ENCODE measurements around the gene CD22.
A peak's percentile ranks its signal among the peaks of the same experiment; 100 is the strongest.
"Not testable (repeated sequence)": the region's sequence is repeated elsewhere in the genome, so short reads cannot be mapped to it uniquely, and the experiment has no call there.

Gene CD22

DNA sequence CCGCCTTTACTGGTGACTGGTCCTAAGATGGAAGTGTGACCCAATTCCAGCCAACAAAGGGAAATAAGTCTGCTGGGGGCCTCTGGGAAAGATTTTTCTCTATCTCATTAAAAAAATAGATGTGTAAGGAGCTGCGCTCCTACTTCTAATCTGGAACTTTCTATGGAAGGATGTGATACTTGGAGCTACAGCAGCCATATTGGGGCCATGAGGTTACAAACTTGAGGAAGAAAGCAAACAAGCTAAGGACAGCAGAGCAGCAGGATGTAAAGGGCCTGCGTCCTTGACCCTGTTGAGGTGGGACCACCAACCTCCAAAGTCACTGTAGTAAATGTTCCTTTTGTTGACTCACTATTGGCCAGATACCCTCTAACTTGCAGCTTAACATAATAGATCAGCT lies 49.4 kb downstream of the CD22 start:
- H2BK120ac ChIP-seq (ENCODE audit: low read depth, low read length): no peak overlapping the region
- H3K18ac ChIP-seq (ENCODE audit: low read depth in 1 of 2, low read length in 2 of 2): no peak overlapping the region
- no peaks in the 10 kb centered on the region for H3K36me3 ChIP-seq (ENCODE audit: control insufficient read depth in 1 of 2, insufficient read depth in 2 of 2, low read depth in 1 of 2, low read length in 2 of 2)
- peaks cover 0 to 24% of the 10 kb centered on the region in 2 experiments for H3K27me3 ChIP-seq (ENCODE audit: control insufficient read depth in 1 of 2, insufficient read depth in 1 of 2, low read length in 2 of 2)
- H3K4ac ChIP-seq (ENCODE audit: low read depth in 1 of 2, low read length in 2 of 2): no peak overlapping the region
- no peak overlapping the region for H3K27ac ChIP-seq (ENCODE audit: low read length, poor library complexity, severe bottlenecking)
- H3K4me3 ChIP-seq (ENCODE audit: insufficient read depth in 1 of 2, low read depth in 1 of 2, low read length in 2 of 2): no peak overlapping the region
- H2AK5ac ChIP-seq (ENCODE audit: low read length, severe bottlenecking): no peak overlapping the region
- H4K91ac ChIP-seq (ENCODE audit: low read length): no peak overlapping the region
- H2BK5ac ChIP-seq (ENCODE audit: low read depth, low read length, poor library complexity, severe bottlenecking): no peak overlapping the region
- H2AFZ ChIP-seq (ENCODE audit: low read depth, low read length): no peak overlapping the region
- no peak overlapping the region for H4K8ac ChIP-seq (ENCODE audit: low read length)
- H3K23ac ChIP-seq (ENCODE audit: low read length in 2 of 2): no peak overlapping the region
- H3K14ac ChIP-seq (ENCODE audit: low read length in 2 of 2): no peak overlapping the region
- 89% methylated on average over 3 of the region's 3 CpGs for WGBS
- no peaks in the 10 kb centered on the region for H3K79me1 ChIP-seq (replicated peaks; ENCODE audit: low read length, poor library complexity, severe bottlenecking)
- DNase-seq: no peak
- no peak overlapping the region for H3K9ac ChIP-seq (ENCODE audit: low read length)
- peaks cover 6% of the 10 kb centered on the region for H3K9me3 ChIP-seq (ENCODE audit: control insufficient read depth, low read length)
- H2BK12ac ChIP-seq (ENCODE audit: low read length in 2 of 2): no peak overlapping the region
- H3K4me1 ChIP-seq (ENCODE audit: control insufficient read depth, insufficient read depth, low read depth, low read length): no peaks in the 10 kb centered on the region
- no peak overlapping the region for H2BK15ac ChIP-seq (ENCODE audit: low read depth, poor library complexity, severe bottlenecking)
- H3K4me2 ChIP-seq (ENCODE audit: low read length, poor library complexity, severe bottlenecking): no peak overlapping the region

DNA sequence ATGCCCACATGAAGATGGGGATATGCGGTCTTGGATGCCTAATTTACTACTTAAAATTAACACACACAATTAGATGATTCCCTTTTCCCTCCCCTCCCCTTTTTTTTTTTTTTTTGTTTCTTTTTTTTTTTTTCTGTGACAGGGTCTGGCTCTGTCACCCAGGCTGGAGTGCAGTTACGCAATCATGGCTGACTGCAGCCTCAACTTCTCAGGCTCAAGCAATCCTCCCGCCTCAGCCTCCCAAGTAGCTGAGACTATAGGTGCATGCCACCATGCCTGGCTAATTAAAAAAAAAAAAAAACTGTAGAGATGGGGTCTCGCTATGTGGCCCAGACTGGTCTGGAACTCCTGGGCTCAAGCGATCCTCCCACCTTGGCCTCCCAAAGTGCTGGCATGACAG lies 50.6 kb downstream of the CD22 start:
- H2BK5ac ChIP-seq (ENCODE audit: low read depth, low read length, poor library complexity, severe bottlenecking); H3K4ac ChIP-seq (ENCODE audit: low read depth in 1 of 2, low read length in 2 of 2); H3K79me1 ChIP-seq (replicated peaks; ENCODE audit: low read length, poor library complexity, severe bottlenecking); H3K18ac ChIP-seq (ENCODE audit: low read depth in 1 of 2, low read length in 2 of 2); H4K8ac ChIP-seq (ENCODE audit: low read length); H2AK5ac ChIP-seq (ENCODE audit: low read length, severe bottlenecking); H3K27ac ChIP-seq (ENCODE audit: low read length, poor library complexity, severe bottlenecking); H3K36me3 ChIP-seq (ENCODE audit: control insufficient read depth in 1 of 2, insufficient read depth in 2 of 2, low read depth in 1 of 2, low read length in 2 of 2); H2BK120ac ChIP-seq (ENCODE audit: low read depth, low read length); H4K91ac ChIP-seq (ENCODE audit: low read length); H3K9ac ChIP-seq (ENCODE audit: low read length); DNase-seq; H2BK15ac ChIP-seq (ENCODE audit: low read depth, poor library complexity, severe bottlenecking); H3K4me3 ChIP-seq (ENCODE audit: insufficient read depth in 1 of 2, low read depth in 1 of 2, low read length in 2 of 2); H3K14ac ChIP-seq (ENCODE audit: low read length in 2 of 2); H2AFZ ChIP-seq (ENCODE audit: low read depth, low read length); H3K23ac ChIP-seq (ENCODE audit: low read length in 2 of 2); H3K4me2 ChIP-seq (ENCODE audit: low read length, poor library complexity, severe bottlenecking); H2BK12ac ChIP-seq (ENCODE audit: low read length in 2 of 2); H3K4me1 ChIP-seq (ENCODE audit: control insufficient read depth, insufficient read depth, low read depth, low read length): not testable (repeated sequence)
- H3K27me3 ChIP-seq (ENCODE audit: control insufficient read depth in 1 of 2, insufficient read depth in 1 of 2, low read length in 2 of 2): peaks cover 0 to 17% of the 10 kb centered on the region in 2 experiments
- H3K9me3 ChIP-seq (ENCODE audit: control insufficient read depth, low read length): peaks cover 11% of the 10 kb centered on the region
- WGBS: 82% methylated on average over 5 of the region's 5 CpGs

DNA sequence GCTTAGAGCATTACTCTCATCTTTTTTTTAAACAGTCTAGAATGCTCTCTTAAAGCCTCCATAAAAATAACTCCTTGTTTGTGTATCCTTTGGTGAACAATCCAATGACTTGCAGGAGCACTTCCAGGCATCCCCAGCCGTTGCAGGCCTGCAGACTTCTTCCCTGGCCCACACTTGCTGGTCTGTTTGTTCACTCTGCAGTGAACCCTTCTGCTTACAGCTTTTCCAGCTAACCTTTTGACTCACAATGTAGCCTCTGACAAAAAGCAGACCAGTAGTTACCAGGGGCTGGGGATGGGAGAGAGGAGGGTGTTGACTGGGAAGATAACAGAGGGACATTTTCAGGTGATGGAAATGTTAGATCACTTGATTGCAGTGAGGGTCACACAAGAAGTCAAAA lies 51.0 kb downstream of the CD22 start:
- H3K27me3 ChIP-seq (ENCODE audit: control insufficient read depth in 1 of 2, insufficient read depth in 1 of 2, low read length in 2 of 2): peaks cover 0 to 17% of the 10 kb centered on the region in 2 experiments
- 20% methylated on average over 1 of the region's 1 CpG for WGBS
- H3K9ac ChIP-seq (ENCODE audit: low read length): no peak overlapping the region

DNA sequence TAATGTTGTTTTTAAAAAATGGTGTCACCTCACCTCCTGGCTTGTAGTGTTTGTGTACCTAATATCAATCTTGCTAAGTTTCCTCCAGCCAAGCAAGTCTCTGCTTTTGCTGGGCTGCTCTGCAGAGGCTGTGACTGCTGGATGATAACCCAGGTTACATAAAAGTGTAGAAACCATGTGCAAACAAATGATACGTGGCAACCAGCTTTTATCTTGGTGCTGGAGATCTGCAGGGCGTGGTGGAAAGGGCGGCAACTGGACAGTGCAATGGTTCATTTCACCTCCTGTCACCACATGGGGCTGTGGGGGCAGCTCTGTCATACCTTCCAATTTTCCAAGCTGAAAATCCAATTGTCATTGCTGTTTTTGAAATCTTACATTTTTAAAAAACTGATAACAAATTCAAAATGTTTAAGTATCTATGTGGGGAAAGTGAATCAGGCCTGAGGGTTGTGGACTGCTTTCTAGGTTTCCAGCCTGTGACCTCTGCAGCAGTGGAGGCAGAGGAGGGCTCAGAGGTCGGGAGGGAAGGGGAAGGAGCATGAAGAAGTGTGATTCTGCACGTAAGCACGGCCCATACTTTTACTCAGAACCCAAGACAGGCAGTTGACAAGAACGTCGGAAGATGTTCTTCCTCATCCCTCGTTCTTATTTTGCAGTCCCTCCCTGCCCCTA lies 51.6 kb downstream of the CD22 start:
- Histone ChIP-seq H2BK15ac (ENCODE audit: low read depth, poor library complexity, severe bottlenecking) (no peak overlapping the region), H2AFZ (ENCODE audit: low read depth, low read length) (no peak overlapping the region), H3K18ac (ENCODE audit: low read depth in 1 of 2, low read length in 2 of 2) (no peak overlapping the region), H2BK120ac (ENCODE audit: low read depth, low read length) (no peak overlapping the region), H3K14ac (ENCODE audit: low read length in 2 of 2) (no peak overlapping the region), H2BK12ac (ENCODE audit: low read length in 2 of 2) (no peak overlapping the region), H3K4me1 (ENCODE audit: control insufficient read depth, insufficient read depth, low read depth, low read length) (no peaks in the 10 kb centered on the region), H3K4ac (ENCODE audit: low read depth in 1 of 2, low read length in 2 of 2) (no peak overlapping the region), H3K27ac (ENCODE audit: low read length, poor library complexity, severe bottlenecking) (no peak overlapping the region), H3K4me3 (ENCODE audit: insufficient read depth in 1 of 2, low read depth in 1 of 2, low read length in 2 of 2) (no peak overlapping the region), H3K4me2 (ENCODE audit: low read length, poor library complexity, severe bottlenecking) (no peak overlapping the region), H2AK5ac (ENCODE audit: low read length, severe bottlenecking) (no peak overlapping the region), H3K27me3 (ENCODE audit: control insufficient read depth in 1 of 2, insufficient read depth in 1 of 2, low read length in 2 of 2) (peaks cover 0 to 17% of the 10 kb centered on the region in 2 experiments), H3K23ac (ENCODE audit: low read length in 2 of 2) (no peak overlapping the region), H3K9me3 (ENCODE audit: control insufficient read depth, low read length) (peaks cover 13% of the 10 kb centered on the region), H4K8ac (ENCODE audit: low read length) (no peak overlapping the region), H2BK5ac (ENCODE audit: low read depth, low read length, poor library complexity, severe bottlenecking) (no peak overlapping the region), H4K91ac (ENCODE audit: low read length) (no peak overlapping the region), H3K79me1 (replicated peaks; ENCODE audit: low read length, poor library complexity, severe bottlenecking) (no peaks in the 10 kb centered on the region), H3K36me3 (ENCODE audit: control insufficient read depth in 1 of 2, insufficient read depth in 2 of 2, low read depth in 1 of 2, low read length in 2 of 2) (no peaks in the 10 kb centered on the region), H3K9ac (ENCODE audit: low read length) (no peak overlapping the region)
- no peak for DNase-seq
- WGBS: 60% methylated on average over 9 of the region's 9 CpGs

More for the DNA sequence above, 51.0 kb downstream of the CD22 start:
- H3K18ac ChIP-seq (ENCODE audit: low read depth in 1 of 2, low read length in 2 of 2): no peak overlapping the region
- no peak overlapping the region for H4K8ac ChIP-seq (ENCODE audit: low read length)
- no peak overlapping the region for H3K14ac ChIP-seq (ENCODE audit: low read length in 2 of 2)
- H2BK15ac ChIP-seq (ENCODE audit: low read depth, poor library complexity, severe bottlenecking): no peak overlapping the region
- no peaks in the 10 kb centered on the region for H3K79me1 ChIP-seq (replicated peaks; ENCODE audit: low read length, poor library complexity, severe bottlenecking)
- no peak overlapping the region for H3K27ac ChIP-seq (ENCODE audit: low read length, poor library complexity, severe bottlenecking)
- no peak overlapping the region for H2AK5ac ChIP-seq (ENCODE audit: low read length, severe bottlenecking)
- no peak overlapping the region for H2AFZ ChIP-seq (ENCODE audit: low read depth, low read length)
- no peaks in the 10 kb centered on the region for H3K36me3 ChIP-seq (ENCODE audit: control insufficient read depth in 1 of 2, insufficient read depth in 2 of 2, low read depth in 1 of 2, low read length in 2 of 2)
- H3K4ac ChIP-seq (ENCODE audit: low read depth in 1 of 2, low read length in 2 of 2): no peak overlapping the region
- H2BK12ac ChIP-seq (ENCODE audit: low read length in 2 of 2): no peak overlapping the region
- no peak overlapping the region for H3K4me2 ChIP-seq (ENCODE audit: low read length, poor library complexity, severe bottlenecking)
- H4K91ac ChIP-seq (ENCODE audit: low read length): no peak overlapping the region
- no peaks in the 10 kb centered on the region for H3K4me1 ChIP-seq (ENCODE audit: control insufficient read depth, insufficient read depth, low read depth, low read length)
- no peak overlapping the region for H2BK5ac ChIP-seq (ENCODE audit: low read depth, low read length, poor library complexity, severe bottlenecking)
- H2BK120ac ChIP-seq (ENCODE audit: low read depth, low read length): no peak overlapping the region
- peaks cover 11% of the 10 kb centered on the region for H3K9me3 ChIP-seq (ENCODE audit: control insufficient read depth, low read length)
- H3K23ac ChIP-seq (ENCODE audit: low read length in 2 of 2): no peak overlapping the region
- peak; percentile 37 for DNase-seq
- no peak overlapping the region for H3K4me3 ChIP-seq (ENCODE audit: insufficient read depth in 1 of 2, low read depth in 1 of 2, low read length in 2 of 2)
